ENCODE data around the gene ARHGAP12.

GRCh38 chr10:31799181-31799580 is 129.4 kb downstream of the ARHGAP12 start:
- no peak for TF ChIP-seq POLR2A (IDR thresholded peaks at IDR 0.05; ENCODE audit: low read length)
- no peak for TF ChIP-seq GATA1 (IDR thresholded peaks at IDR 0.05; ENCODE audit: low read depth, low read length)
